SK-N-SH treated with all-trans-retinoic acid at 6 μM for 48 hours (cell line): ENCODE data around the gene C11orf68.
A peak's percentile ranks its signal among the peaks of the same experiment; 100 is the strongest.
"Not testable (repeated sequence)": the region's sequence is repeated elsewhere in the genome, so short reads cannot be mapped to it uniquely, and the experiment has no call there.

Experiments
- ATAC-seq: fragments of 200-7000 bp; cut with Tn5 transposase; 3 replicates; pipeline ENCODE4 v1.9.1; 2020; ENCODE audit warnings: mild to moderate bottlenecking, moderate library complexity
- ARNTL ChIP-seq: fragments of 450-650 bp; formaldehyde crosslinking; IDR thresholded peaks from 2 replicates; pipeline ENCODE4 v1.5.0; 2020; ENCODE audit warnings: low read depth, mild to moderate bottlenecking, moderate library complexity, borderline replicate concordance
- BACH2 ChIP-seq: fragments of 250-450 bp; sonication (Bioruptor Pico); IDR thresholded peaks from 2 replicates; pipeline ENCODE4 v1.9.0; 2021; ENCODE audit warnings: mild to moderate bottlenecking, borderline replicate concordance
- CREB5 ChIP-seq: fragments of 250-450 bp; sonication (Bioruptor Pico); IDR thresholded peaks from 2 replicates; pipeline ENCODE4 v1.5.1; 2020; ENCODE audit warnings: low read depth, mild to moderate bottlenecking, moderate library complexity
- CSDC2 ChIP-seq: fragments of 250-450 bp; sonication (Bioruptor Pico); IDR thresholded peaks from 2 replicates; pipeline ENCODE4 v1.5.0; 2020; ENCODE audit warnings: mild to moderate bottlenecking, moderate library complexity
- CSRNP3 ChIP-seq: fragments of 250-450 bp; sonication (Bioruptor Pico); IDR thresholded peaks from 2 replicates; pipeline ENCODE4 v1.5.1; 2021; ENCODE audit warnings: mild to moderate bottlenecking, moderate library complexity
- ESRRG ChIP-seq: fragments of 250-450 bp; sonication (Bioruptor Pico); IDR thresholded peaks from 2 replicates; pipeline ENCODE4 v1.6.1; 2021; ENCODE audit warnings: mild to moderate bottlenecking
- GLIS3 ChIP-seq: fragments of 250-450 bp; sonication (Bioruptor Pico); IDR thresholded peaks from 2 replicates; pipeline ENCODE4 v1.5.0; 2020; ENCODE audit warnings: mild to moderate bottlenecking, moderate library complexity
- ISL1 ChIP-seq: fragments of 250-450 bp; sonication (Bioruptor Pico); IDR thresholded peaks from 2 replicates; pipeline ENCODE4 v2.1.2; 2022; ENCODE audit warnings: mild to moderate bottlenecking, moderate library complexity
- OSR1 ChIP-seq: fragments of 250-450 bp; sonication (Bioruptor Pico); IDR thresholded peaks from 2 replicates; pipeline ENCODE4 v1.8.0; 2022; ENCODE audit warnings: moderate library complexity, mild to moderate bottlenecking, inconsistent platforms
- POU6F1 ChIP-seq: fragments of 250-450 bp; sonication (Bioruptor Pico); IDR thresholded peaks from 2 replicates; pipeline ENCODE4 v1.8.0; 2021; ENCODE audit warnings: low read depth, mild to moderate bottlenecking, moderate library complexity, borderline replicate concordance
- PPARA ChIP-seq: fragments of 250-450 bp; sonication (Bioruptor Pico); IDR thresholded peaks from 2 replicates; pipeline ENCODE4 v1.5.0; 2020; ENCODE audit warnings: mild to moderate bottlenecking, borderline replicate concordance
- RARB ChIP-seq: fragments of 250-450 bp; sonication (Bioruptor Pico); IDR thresholded peaks from 2 replicates; pipeline ENCODE4 v1.8.0; 2021; ENCODE audit warnings: mild to moderate bottlenecking, moderate library complexity
- SNAI2 ChIP-seq: fragments of 250-450 bp; sonication (Bioruptor Pico); IDR thresholded peaks from 2 replicates; pipeline ENCODE4 v1.5.0; 2020; ENCODE audit warnings: mild to moderate bottlenecking, moderate library complexity
- TCF4 ChIP-seq: fragments of 250-450 bp; sonication (Bioruptor Pico); IDR thresholded peaks from 2 replicates; pipeline ENCODE4 v1.8.0; 2021; ENCODE audit warnings: mild to moderate bottlenecking, moderate library complexity, borderline replicate concordance
- ZC3H10 ChIP-seq: fragments of 250-450 bp; sonication (Bioruptor Pico); IDR thresholded peaks from 2 replicates; pipeline ENCODE4 v1.5.1; 2021; ENCODE audit warnings: mild to moderate bottlenecking, moderate library complexity
- ZFP3 ChIP-seq: fragments of 250-450 bp; sonication (Bioruptor Pico); IDR thresholded peaks from 2 replicates; pipeline ENCODE4 v1.5.0; 2020; ENCODE audit warnings: mild to moderate bottlenecking, moderate library complexity
- ZFP30 ChIP-seq: fragments of 450-650 bp; formaldehyde crosslinking; IDR thresholded peaks from 2 replicates; pipeline ENCODE4 v1.5.0; 2022; ENCODE audit warnings: mild to moderate bottlenecking, moderate library complexity
- ZNF565 ChIP-seq: fragments of 450-650 bp; formaldehyde crosslinking; conservative IDR thresholded peaks from 2 replicates; pipeline ENCODE4 v1.5.0; 2020; ENCODE audit warnings: low read depth, mild to moderate bottlenecking, moderate library complexity
- ZNF70 ChIP-seq: fragments of 450-650 bp; formaldehyde crosslinking; IDR thresholded peaks from 2 replicates; pipeline ENCODE4 v1.5.0; 2020; ENCODE audit warnings: mild to moderate bottlenecking, moderate library complexity
- ZNF8 ChIP-seq: fragments of 450-650 bp; formaldehyde crosslinking; IDR thresholded peaks from 2 replicates; pipeline ENCODE4 v1.5.0; 2020; ENCODE audit warnings: mild to moderate bottlenecking, moderate library complexity
- TF ChIP-seq, protein P1 (sequence below): fragments of 250-450 bp; sonication (Bioruptor Pico); IDR thresholded peaks from 2 replicates; pipeline ENCODE4 v1.5.0; 2020; ENCODE audit warnings: mild to moderate bottlenecking, moderate library complexity
- TF ChIP-seq, protein P2 (sequence below): fragments of 250-450 bp; sonication (Bioruptor Pico); IDR thresholded peaks from 2 replicates; pipeline ENCODE4 v1.8.0; 2020; ENCODE audit warnings: mild to moderate bottlenecking, moderate library complexity, borderline replicate concordance

Gene C11orf68

GRCh38 chr11:65894034-65894591 lies 24.7 kb downstream of the C11orf68 start:
- ATAC-seq, result no peak
- TF ChIP-seq CSDC2 (CRISPR knock-in tag) (no peak), GLIS3 (CRISPR knock-in tag) (no peak), ESRRG (CRISPR knock-in tag) (no peak), ZNF565 (no peak)

DNA sequence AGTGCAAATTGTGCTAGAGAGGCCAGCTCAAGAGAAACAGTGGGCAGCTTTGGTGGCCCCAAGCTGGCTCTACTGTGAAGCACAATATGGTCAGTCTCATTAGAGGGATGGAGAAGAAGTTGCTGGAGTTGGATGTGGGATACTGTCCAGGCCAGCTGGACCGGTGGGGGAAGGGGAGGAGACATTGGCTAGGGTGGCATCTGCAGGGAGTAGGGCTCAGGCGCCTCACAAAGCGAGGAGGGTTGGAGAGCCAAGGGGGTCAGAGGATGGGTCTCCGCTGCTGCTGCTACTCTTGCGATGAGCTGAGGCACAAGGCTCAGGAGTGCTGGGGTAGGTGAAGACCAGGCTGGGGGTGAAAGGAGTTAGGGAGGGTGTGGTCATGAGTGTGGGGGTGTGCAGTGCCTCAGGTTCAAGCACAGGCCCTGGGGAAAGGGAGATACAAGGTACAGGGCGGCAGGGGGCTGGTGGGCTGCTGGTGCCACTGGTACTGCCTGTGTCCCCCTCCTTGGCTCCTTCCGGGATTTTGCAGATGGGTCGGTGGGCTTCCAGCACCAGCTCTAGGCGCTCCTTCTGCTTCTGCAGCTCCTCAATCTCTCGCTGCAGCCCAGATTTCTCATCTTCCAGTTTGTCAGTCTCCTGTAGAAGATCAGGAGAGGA lies 26.1 kb downstream of the C11orf68 start:
- TF ChIP-seq ZC3H10, result no peak
- TF ChIP-seq GLIS3 (CRISPR knock-in tag), result no peak
- no peak for TF ChIP-seq PPARA (CRISPR knock-in tag)
- no peak for TF ChIP-seq ZNF565
- TF ChIP-seq CREB5, result no peak
- no peak for TF ChIP-seq ESRRG (CRISPR knock-in tag)
- TF ChIP-seq CSDC2 (CRISPR knock-in tag), result no peak
- TF ChIP-seq ZFP3, result no peak
- no peak for TF ChIP-seq POU6F1 (CRISPR knock-in tag)
- TF ChIP-seq ISL1 (CRISPR knock-in tag), result no peak
- no peak for TF ChIP-seq OSR1
- TF ChIP-seq, protein P1, sequence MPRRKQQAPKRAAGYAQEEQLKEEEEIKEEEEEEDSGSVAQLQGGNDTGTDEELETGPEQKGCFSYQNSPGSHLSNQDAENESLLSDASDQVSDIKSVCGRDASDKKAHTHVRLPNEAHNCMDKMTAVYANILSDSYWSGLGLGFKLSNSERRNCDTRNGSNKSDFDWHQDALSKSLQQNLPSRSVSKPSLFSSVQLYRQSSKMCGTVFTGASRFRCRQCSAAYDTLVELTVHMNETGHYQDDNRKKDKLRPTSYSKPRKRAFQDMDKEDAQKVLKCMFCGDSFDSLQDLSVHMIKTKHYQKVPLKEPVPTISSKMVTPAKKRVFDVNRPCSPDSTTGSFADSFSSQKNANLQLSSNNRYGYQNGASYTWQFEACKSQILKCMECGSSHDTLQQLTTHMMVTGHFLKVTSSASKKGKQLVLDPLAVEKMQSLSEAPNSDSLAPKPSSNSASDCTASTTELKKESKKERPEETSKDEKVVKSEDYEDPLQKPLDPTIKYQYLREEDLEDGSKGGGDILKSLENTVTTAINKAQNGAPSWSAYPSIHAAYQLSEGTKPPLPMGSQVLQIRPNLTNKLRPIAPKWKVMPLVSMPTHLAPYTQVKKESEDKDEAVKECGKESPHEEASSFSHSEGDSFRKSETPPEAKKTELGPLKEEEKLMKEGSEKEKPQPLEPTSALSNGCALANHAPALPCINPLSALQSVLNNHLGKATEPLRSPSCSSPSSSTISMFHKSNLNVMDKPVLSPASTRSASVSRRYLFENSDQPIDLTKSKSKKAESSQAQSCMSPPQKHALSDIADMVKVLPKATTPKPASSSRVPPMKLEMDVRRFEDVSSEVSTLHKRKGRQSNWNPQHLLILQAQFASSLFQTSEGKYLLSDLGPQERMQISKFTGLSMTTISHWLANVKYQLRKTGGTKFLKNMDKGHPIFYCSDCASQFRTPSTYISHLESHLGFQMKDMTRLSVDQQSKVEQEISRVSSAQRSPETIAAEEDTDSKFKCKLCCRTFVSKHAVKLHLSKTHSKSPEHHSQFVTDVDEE, result no peak
- no peak for TF ChIP-seq ZNF70 (CRISPR knock-in tag)
- TF ChIP-seq RARB, result no peak
- TF ChIP-seq ZNF8 (CRISPR knock-in tag), result no peak
- TF ChIP-seq TCF4 (CRISPR knock-in tag), result no peak
- no peak for TF ChIP-seq ZFP30 (CRISPR knock-in tag)
- no peak for TF ChIP-seq ARNTL (CRISPR knock-in tag)
- TF ChIP-seq SNAI2, result no peak
- no peak for TF ChIP-seq CSRNP3 (CRISPR knock-in tag)
- TF ChIP-seq, all 23 proteins: peak for 0
- no peak for ATAC-seq

- not testable (repeated sequence) for ATAC-seq
These were observed 26.7 kb downstream of the C11orf68 start for GRCh38 chr11:65892137-65892540.

- peak; percentile 0; the same call in 1 of the 3 replicates for ATAC-seq
- TF ChIP-seq BACH2 (CRISPR knock-in tag) (no peak), ARNTL (CRISPR knock-in tag) (no peak), ESRRG (CRISPR knock-in tag) (no peak), RARB (no peak)
- TF ChIP-seq, protein P1, result no peak
- TF ChIP-seq, protein P2, sequence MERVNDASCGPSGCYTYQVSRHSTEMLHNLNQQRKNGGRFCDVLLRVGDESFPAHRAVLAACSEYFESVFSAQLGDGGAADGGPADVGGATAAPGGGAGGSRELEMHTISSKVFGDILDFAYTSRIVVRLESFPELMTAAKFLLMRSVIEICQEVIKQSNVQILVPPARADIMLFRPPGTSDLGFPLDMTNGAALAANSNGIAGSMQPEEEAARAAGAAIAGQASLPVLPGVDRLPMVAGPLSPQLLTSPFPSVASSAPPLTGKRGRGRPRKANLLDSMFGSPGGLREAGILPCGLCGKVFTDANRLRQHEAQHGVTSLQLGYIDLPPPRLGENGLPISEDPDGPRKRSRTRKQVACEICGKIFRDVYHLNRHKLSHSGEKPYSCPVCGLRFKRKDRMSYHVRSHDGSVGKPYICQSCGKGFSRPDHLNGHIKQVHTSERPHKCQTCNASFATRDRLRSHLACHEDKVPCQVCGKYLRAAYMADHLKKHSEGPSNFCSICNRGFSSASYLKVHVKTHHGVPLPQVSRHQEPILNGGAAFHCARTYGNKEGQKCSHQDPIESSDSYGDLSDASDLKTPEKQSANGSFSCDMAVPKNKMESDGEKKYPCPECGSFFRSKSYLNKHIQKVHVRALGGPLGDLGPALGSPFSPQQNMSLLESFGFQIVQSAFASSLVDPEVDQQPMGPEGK (CRISPR knock-in tag), result no peak
These were observed 27.4 kb downstream of the C11orf68 start for GRCh38 chr11:65891219-65892136.
